ENCODE data around the gene DDX20.

DDX20 gene

DNA sequence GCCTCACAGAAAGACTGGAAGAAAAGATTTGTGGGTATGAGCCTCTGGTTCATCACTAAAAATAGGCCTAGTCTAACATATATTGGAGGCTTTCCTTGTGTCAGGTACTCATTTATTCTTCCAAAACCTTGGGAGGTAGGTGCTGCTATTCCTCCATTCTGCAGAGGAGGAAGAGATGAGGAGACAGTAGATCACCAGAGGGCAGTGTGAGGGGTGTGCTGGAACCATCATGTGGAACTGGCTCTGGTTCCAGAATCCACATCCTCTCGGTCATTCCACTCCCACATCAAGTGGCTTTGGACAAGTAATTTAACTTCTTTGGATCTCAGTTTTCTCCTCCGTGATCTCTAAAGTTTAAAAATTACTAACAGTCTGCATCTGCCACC, 9.1 kb upstream of the DDX20 start:
- TF ChIP-seq, protein P1, sequence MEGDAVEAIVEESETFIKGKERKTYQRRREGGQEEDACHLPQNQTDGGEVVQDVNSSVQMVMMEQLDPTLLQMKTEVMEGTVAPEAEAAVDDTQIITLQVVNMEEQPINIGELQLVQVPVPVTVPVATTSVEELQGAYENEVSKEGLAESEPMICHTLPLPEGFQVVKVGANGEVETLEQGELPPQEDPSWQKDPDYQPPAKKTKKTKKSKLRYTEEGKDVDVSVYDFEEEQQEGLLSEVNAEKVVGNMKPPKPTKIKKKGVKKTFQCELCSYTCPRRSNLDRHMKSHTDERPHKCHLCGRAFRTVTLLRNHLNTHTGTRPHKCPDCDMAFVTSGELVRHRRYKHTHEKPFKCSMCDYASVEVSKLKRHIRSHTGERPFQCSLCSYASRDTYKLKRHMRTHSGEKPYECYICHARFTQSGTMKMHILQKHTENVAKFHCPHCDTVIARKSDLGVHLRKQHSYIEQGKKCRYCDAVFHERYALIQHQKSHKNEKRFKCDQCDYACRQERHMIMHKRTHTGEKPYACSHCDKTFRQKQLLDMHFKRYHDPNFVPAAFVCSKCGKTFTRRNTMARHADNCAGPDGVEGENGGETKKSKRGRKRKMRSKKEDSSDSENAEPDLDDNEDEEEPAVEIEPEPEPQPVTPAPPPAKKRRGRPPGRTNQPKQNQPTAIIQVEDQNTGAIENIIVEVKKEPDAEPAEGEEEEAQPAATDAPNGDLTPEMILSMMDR (IDR thresholded peaks at IDR 0.05; ENCODE audit: borderline replicate concordance, control extremely low read depth, extremely low read depth, insufficient read depth, missing control alignments) = no peak
- in situ Hi-C loops (cut with MboI; ENCODE audit: low sequenced_read_pairs, unreplicated experiment) = loop anchor here (10.0 kb wide), 1 partner anchor 242 kb away; the partner anchor contains the start of genes ADORA3 and TMIGD3

DNA sequence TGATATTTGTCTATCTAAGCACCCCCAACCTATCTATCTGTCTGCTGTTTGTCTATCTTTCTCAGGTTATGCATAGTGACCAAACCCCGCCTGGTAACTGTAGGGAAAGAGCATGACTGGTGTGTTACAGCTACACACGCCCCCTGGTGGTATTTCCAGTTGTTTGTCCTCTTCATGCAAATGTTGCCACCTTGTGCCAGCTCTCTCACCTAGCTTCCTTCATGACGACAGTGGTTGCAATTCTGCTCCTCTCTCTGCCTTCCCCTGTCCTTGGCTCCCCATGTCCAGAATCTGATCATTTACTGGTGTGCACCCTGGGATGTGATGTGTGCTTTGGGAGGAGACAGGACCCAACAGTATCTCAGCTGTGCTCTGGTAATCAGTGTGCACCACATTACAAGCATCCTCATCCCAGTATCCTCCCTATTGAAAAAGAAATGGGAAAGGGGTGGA, 8.4 kb upstream of the DDX20 start:
- in situ Hi-C loops (cut with MboI; ENCODE audit: low sequenced_read_pairs, unreplicated experiment) = loop anchor here (10.0 kb wide), 1 partner anchor 243 kb away; the partner anchor contains the start of genes ADORA3 and TMIGD3
- DNase-seq (ENCODE audit: low spot score) = peak; percentile 75
- TF ChIP-seq, protein P1 (IDR thresholded peaks at IDR 0.05; ENCODE audit: borderline replicate concordance, control extremely low read depth, extremely low read depth, insufficient read depth, missing control alignments) = peak; percentile 73

More for the DNA sequence above, 9.1 kb upstream of the DDX20 start:
- DNase-seq (ENCODE audit: low spot score) = no peak

DNA sequence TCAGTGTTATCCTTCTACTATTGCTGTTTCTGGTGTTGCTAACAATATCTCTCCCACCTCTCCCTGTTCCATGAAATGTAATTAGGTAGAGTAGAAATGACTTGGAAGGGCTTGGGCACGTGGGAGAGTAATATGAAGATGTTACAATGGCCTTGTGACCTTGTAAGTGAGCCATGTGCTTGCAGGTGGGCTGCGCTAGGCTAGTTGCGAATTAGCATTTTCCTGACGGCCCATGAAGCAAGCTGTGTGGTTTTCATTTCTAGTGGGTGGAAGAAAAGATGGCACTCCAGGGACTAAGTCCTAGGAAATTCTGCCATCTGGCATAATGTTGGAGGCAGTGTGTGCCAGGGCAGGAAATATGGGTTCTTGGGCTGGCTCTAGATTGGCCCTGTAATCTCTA, 7.8 kb upstream of the DDX20 start:
- in situ Hi-C loops (cut with MboI; ENCODE audit: low sequenced_read_pairs, unreplicated experiment) = loop anchor here (10.0 kb wide), 1 partner anchor 243 kb away; the partner anchor contains the start of genes ADORA3 and TMIGD3
- DNase-seq (ENCODE audit: low spot score) = no peak
- TF ChIP-seq, protein P1 (IDR thresholded peaks at IDR 0.05; ENCODE audit: borderline replicate concordance, control extremely low read depth, extremely low read depth, insufficient read depth, missing control alignments) = no peak

DNA sequence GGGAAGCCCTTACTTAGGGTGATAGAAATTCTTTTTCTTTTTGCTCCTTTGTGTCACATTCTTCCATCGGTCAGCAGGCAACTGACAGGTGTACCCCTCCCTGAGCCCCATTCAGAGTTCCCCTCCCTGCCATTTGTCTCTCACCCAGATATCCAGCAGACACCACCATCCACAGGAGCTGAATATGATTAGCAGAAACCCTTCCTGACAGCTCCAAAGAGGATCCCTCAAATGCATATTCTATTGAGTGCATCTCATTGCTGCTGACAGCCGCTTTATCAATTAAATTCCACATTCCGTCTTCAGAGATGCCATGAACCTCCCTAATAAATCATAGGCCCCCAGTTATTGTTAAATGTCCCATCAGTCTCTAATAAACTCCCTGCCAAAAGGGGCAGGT, 6.1 kb upstream of the DDX20 start:
- no peak for DNase-seq (ENCODE audit: low spot score)
- TF ChIP-seq, protein P1 (IDR thresholded peaks at IDR 0.05; ENCODE audit: borderline replicate concordance, control extremely low read depth, extremely low read depth, insufficient read depth, missing control alignments) = no peak
- in situ Hi-C loops (cut with MboI; ENCODE audit: low sequenced_read_pairs, unreplicated experiment) = loop anchor here (10.0 kb wide), 1 partner anchor 245 kb away; the partner anchor contains the start of genes ADORA3 and TMIGD3

DNA sequence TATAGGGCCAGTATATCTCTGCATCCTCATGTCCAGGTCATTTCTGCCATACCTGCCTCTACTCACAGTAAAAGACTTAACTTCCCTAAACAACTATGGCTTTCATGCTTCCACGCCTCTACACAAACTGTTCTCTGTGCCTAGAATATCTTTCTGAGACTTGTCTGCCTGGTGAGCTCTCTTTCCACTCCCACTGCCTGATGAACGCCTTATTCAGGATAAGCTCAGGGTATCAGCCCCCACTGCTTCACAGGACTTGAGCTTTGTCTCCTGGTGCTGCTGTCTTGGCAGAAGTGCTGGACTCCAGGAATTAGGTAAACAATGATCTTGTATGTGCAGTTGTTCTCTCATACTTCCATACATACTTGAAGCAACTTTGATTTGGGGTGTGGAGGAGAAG, 4.8 kb upstream of the DDX20 start:
- in situ Hi-C loops (cut with MboI; ENCODE audit: low sequenced_read_pairs, unreplicated experiment) = no loop called here
- TF ChIP-seq, protein P1 (IDR thresholded peaks at IDR 0.05; ENCODE audit: borderline replicate concordance, control extremely low read depth, extremely low read depth, insufficient read depth, missing control alignments) = no peak
- DNase-seq (ENCODE audit: low spot score) = no peak

DNA sequence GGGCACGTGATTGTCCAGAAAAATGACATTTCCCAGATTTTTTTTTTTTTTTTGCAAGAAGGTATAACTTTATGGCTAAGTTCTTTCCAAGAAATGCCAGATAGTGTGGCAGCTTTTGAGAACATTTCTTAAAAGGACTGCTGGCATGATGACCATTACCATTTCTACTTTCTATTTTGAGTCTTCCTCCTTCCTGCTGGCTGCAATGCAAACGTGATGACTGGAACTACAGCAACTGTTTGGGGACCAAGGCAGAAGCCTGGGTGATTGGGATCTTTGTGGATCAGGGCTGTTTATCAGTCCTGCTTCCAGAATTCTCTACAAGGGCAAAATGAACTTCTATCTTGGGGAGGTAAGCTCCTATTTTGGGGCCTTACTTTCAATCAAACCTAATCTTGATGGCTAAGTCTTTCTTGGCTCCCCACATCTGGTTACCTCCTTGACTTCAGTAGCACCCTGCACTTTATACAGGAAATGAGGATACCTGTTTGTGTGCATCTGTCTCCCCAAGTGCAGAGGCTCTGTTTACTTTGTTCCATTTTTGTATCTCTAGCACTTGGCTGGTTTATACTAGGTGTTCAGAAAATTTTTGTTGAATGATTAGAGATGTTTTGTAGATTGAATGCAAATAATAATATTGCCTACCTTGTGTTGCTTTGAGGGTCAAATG, 3.7 kb upstream of the DDX20 start:
- DNase-seq (ENCODE audit: low spot score) = no peak
- TF ChIP-seq, protein P1 (IDR thresholded peaks at IDR 0.05; ENCODE audit: borderline replicate concordance, control extremely low read depth, extremely low read depth, insufficient read depth, missing control alignments) = no peak
- in situ Hi-C loops (cut with MboI; ENCODE audit: low sequenced_read_pairs, unreplicated experiment) = no loop called here

Measured in GM13976 (cell line).